IMR-90 (cell line): ENCODE data around the gene RAB27A. TPM values are rescaled to one million over a fixed set of nuclear protein-coding genes. Genes with fewer than 3 reads are reported as not detected.
A peak's percentile ranks its signal among the peaks of the same experiment; 100 is the strongest.

Experiments
- ATAC-seq: fragments of 200-7000 bp; cut with Tn5 transposase; 2 replicates; pipeline ENCODE4 v1.9.1; 2020; ENCODE audit warnings: low read depth, mild to moderate bottlenecking, moderate library complexity
- BruUV-seq: library from RNA; stranded (reverse); fragments of 400-500 nt; replicated peaks from 2 replicates; lab custom pipeline; 2021; lab: Mats Ljungman, UMichigan
- CTCF ChIA-PET: fragments of 300-600 bp; formaldehyde crosslinking; extraction: SDS; loops from one replicate; lab custom pipeline; 2021; ENCODE audit warnings: antibody characterized with exemption; lab: Yijun Ruan, JAX
- POLR2A ChIA-PET: fragments of 300-600 bp; sonication (Branson Sonifier 250); formaldehyde crosslinking; loops from one replicate; lab custom pipeline; 2022; ENCODE audit warnings: antibody characterized with exemption; ENCODE audit not compliant: unreplicated experiment; lab: Charles Lee
- DNase-seq: peaks from one replicate; pipeline ENCODE4 v3.0.0; 2013
- H2AFZ ChIP-seq: replicated peaks from 2 replicates; pipeline ENCODE3; 2013; ENCODE audit warnings: low read length, mild to moderate bottlenecking; ENCODE audit not compliant: poor library complexity
- H2AK5ac ChIP-seq: 2 replicates; pipeline ENCODE4 v1.6.1; 2013; ENCODE audit warnings: low read depth, low read length, inconsistent platforms
- H2AK9ac ChIP-seq: replicated peaks from 2 replicates; pipeline ENCODE3; 2013; ENCODE audit warnings: mild to moderate bottlenecking, low read depth, low read length, moderate library complexity; ENCODE audit not compliant: poor library complexity
- H2BK120ac ChIP-seq: 2 replicates; pipeline ENCODE4 v1.6.1; 2013; ENCODE audit warnings: low read depth, low read length, inconsistent platforms
- H2BK15ac ChIP-seq: 3 replicates; pipeline ENCODE4 v1.6.1; 2013; ENCODE audit warnings: low read depth, low read length, inconsistent platforms
- H2BK20ac ChIP-seq: 2 replicates; pipeline ENCODE4 v1.6.1; 2013; ENCODE audit warnings: low read depth, mild to moderate bottlenecking, inconsistent platforms, low read length, moderate library complexity
- H2BK5ac ChIP-seq: 2 replicates; pipeline ENCODE4 v1.6.1; 2013; ENCODE audit warnings: mild to moderate bottlenecking, low read depth, low read length, inconsistent platforms; ENCODE audit not compliant: poor library complexity, severe bottlenecking
- H3K14ac ChIP-seq: replicated peaks from 2 replicates; pipeline ENCODE4 v1.6.1; 2013; ENCODE audit warnings: low read depth, low read length, inconsistent platforms
- H3K18ac ChIP-seq: 2 replicates; pipeline ENCODE4 v1.6.1; 2013; ENCODE audit warnings: low read depth, low read length, control low read depth
- H3K23ac ChIP-seq: 2 replicates; pipeline ENCODE4 v1.6.1; 2013; ENCODE audit warnings: low read depth, low read length, inconsistent platforms
- H3K27ac ChIP-seq: 2 replicates; pipeline ENCODE4 v1.5.1; 2013; ENCODE audit warnings: mild to moderate bottlenecking, control low read depth, low read length; ENCODE audit not compliant: insufficient read depth
- H3K27me3 ChIP-seq: 2 replicates; pipeline ENCODE4 v1.6.1; 2013; ENCODE audit warnings: low read length; ENCODE audit not compliant: control insufficient read depth, insufficient read depth
- H3K36me3 ChIP-seq: 2 replicates; pipeline ENCODE4 v1.6.1; 2013; ENCODE audit warnings: low read length, mixed read lengths; ENCODE audit not compliant: control insufficient read depth, insufficient read depth
- H3K4ac ChIP-seq: 2 replicates; pipeline ENCODE4 v1.6.1; 2013; ENCODE audit warnings: low read depth, low read length, inconsistent platforms
- H3K4me1 ChIP-seq: 2 replicates; pipeline ENCODE4 v1.6.1; 2013; ENCODE audit warnings: low read length, mixed read lengths; ENCODE audit not compliant: control insufficient read depth, insufficient read depth
- H3K4me2 ChIP-seq: 2 replicates; pipeline ENCODE4 v1.6.1; 2013; ENCODE audit warnings: low read depth, mild to moderate bottlenecking, control low read depth, low read length, moderate library complexity
- H3K4me3 ChIP-seq: 2 replicates; pipeline ENCODE4 v1.5.1; 2013; ENCODE audit warnings: low read depth, mild to moderate bottlenecking, control low read depth, low read length, moderate library complexity; ENCODE audit not compliant: insufficient read depth
- H3K56ac ChIP-seq: 2 replicates; pipeline ENCODE4 v1.6.1; 2013; ENCODE audit warnings: low read length, inconsistent platforms; ENCODE audit not compliant: insufficient read depth; ENCODE audit errors: extremely low read depth
- H3K79me1 ChIP-seq, 2 experiments: 2 replicates each; pipeline ENCODE4 v1.6.1; 2013; ENCODE audit warnings: low read length in 2 of 2, inconsistent platforms in 1 of 2, low read depth in 1 of 2
- H3K9ac ChIP-seq: 2 replicates; pipeline ENCODE4 v1.6.1; 2013; ENCODE audit warnings: low read depth, low read length, control low read depth
- H3K9me1 ChIP-seq: 2 replicates; pipeline ENCODE4 v1.6.1; 2013; ENCODE audit warnings: low read length, inconsistent platforms; ENCODE audit not compliant: insufficient read depth
- H3K9me3 ChIP-seq: 2 replicates; pipeline ENCODE4 v1.6.1; 2013; ENCODE audit warnings: low read length; ENCODE audit not compliant: control insufficient read depth, insufficient read depth
- H4K20me1 ChIP-seq: 2 replicates; pipeline ENCODE4 v1.6.1; 2013; ENCODE audit warnings: low read length, inconsistent platforms; ENCODE audit not compliant: insufficient read depth
- H4K5ac ChIP-seq: 2 replicates; pipeline ENCODE4 v1.6.1; 2013; ENCODE audit warnings: mild to moderate bottlenecking, low read depth, low read length, control low read depth
- H4K8ac ChIP-seq, 2 experiments: 2 replicates each; pipeline ENCODE4 v1.6.1; 2013; ENCODE audit warnings: low read depth in 2 of 2, low read length in 2 of 2, control low read depth in 1 of 2, inconsistent platforms in 1 of 2
- H4K91ac ChIP-seq: 2 replicates; pipeline ENCODE4 v1.6.1; 2013; ENCODE audit warnings: low read depth, low read length, inconsistent platforms; ENCODE audit not compliant: insufficient read depth
- CHD1 ChIP-seq: IDR thresholded peaks from 2 replicates; pipeline ENCODE4 v1.6.1; 2012; ENCODE audit warnings: low read depth, low read length, improper control_type of control experiment
- CTCF ChIP-seq: conservative IDR thresholded peaks from 2 replicates; pipeline ENCODE4 v1.5.1; 2012; ENCODE audit warnings: mild to moderate bottlenecking, low read depth, low read length, improper control_type of control experiment
- ELK1 ChIP-seq: fragments of 150-350 bp; IDR thresholded peaks from 2 replicates; pipeline ENCODE4 v1.6.1; 2016; ENCODE audit warnings: low read depth, mild to moderate bottlenecking, low read length, moderate library complexity, borderline replicate concordance
- MXI1 ChIP-seq: IDR thresholded peaks from 2 replicates; pipeline ENCODE4 v1.6.1; 2012; ENCODE audit warnings: low read depth, mild to moderate bottlenecking, low read length, moderate library complexity, borderline replicate concordance
- RAD21 ChIP-seq: IDR thresholded peaks from 2 replicates; pipeline ENCODE4 v1.6.1; 2012; ENCODE audit warnings: low read length, improper control_type of control experiment
- SMC3 ChIP-seq: fragments of 150-350 bp; IDR thresholded peaks from 2 replicates; pipeline ENCODE4 v1.6.1; 2016; ENCODE audit warnings: low read depth, mild to moderate bottlenecking, antibody characterized with exemption, low read length, moderate library complexity
- WGBS, 2 experiments: methylation state at CpG; one replicate each; pipeline versions ENCODE4 v1.1.5 to v1.1.7; 2013; ENCODE audit warnings: missing lambda C conversion rate in 2 of 2; ENCODE audit not compliant: insufficient read length in 1 of 2; ENCODE audit errors: extremely low coverage in 2 of 2; 5-methylcytosine and 5-hydroxymethylcytosine counted together
- dilution Hi-C: fragments of 300-500 bp; cut with HindIII; formaldehyde crosslinking; loops from one replicate; pipeline ENCODE4 v1.14.3; 2018; ENCODE audit warnings: low sequenced_read_pairs; ENCODE audit not compliant: unreplicated experiment
- in situ Hi-C: fragments of 300-500 bp; cut with MboI; formaldehyde crosslinking; loops from 3 replicates; pipeline ENCODE4 v1.14.3; 2019; ENCODE audit warnings: low sequenced_read_pairs, inconsistent platforms, mixed read lengths
- intact Hi-C: fragments of 100-400 bp; cut with micrococcal nuclease; formaldehyde crosslinking; loops from 2 replicates; pipeline ENCODE4 v1.10.0; 2022
- polyA plus RNA-seq, 3 experiments: library from polyadenylated mRNA; depleted of rRNA; stranded (reverse); fragments of >200 nt; gene quantifications; 2 replicates each; pipeline ENCODE4 v1.2.3, GENCODE V29; 2012; ENCODE audit warnings: low replicate concordance in 1 of 3
- total RNA-seq: library from RNA; depleted of rRNA; stranded (reverse); fragments of >200 nt; gene quantifications from 2 replicates; pipeline ENCODE4 v1.2.3, GENCODE V29; 2012

The RAB27A gene
- total and polyA plus RNA-seq, 2 of the 4 experiments (the other 2 are of a cell fraction) = 4.8 to 13.7 TPM

GRCh38 chr15:55168350-55168974, 121.2 kb downstream of the RAB27A start:
- ChIA-PET CTCF (interaction anchor here (0.5 to 1.3 kb wide), 5 partner anchors 8 to 52 kb away, joined by 3 to 5 read pairs (median 4); no protein-coding TSS in a partner anchor), POLR2A (no interaction called here)
- Histone ChIP-seq H3K56ac (no peak overlapping the region), H3K4me2 (no peak overlapping the region), H3K18ac (no peak overlapping the region), H3K4me3 (no peak overlapping the region), H2BK20ac (no peak overlapping the region), H2BK5ac (no peak overlapping the region), H3K36me3 (no peaks in the 10 kb centered on the region), H3K23ac (no peak overlapping the region), H3K4me1 (no peaks in the 10 kb centered on the region), H2BK15ac (no peak overlapping the region), H3K9ac (no peak overlapping the region), H3K27ac (no peak overlapping the region), H3K9me3 (no peaks in the 10 kb centered on the region), H2AFZ (no peak overlapping the region), H4K5ac (no peak overlapping the region), H4K20me1 (no peaks in the 10 kb centered on the region), H4K91ac (no peak overlapping the region), H3K4ac (no peak overlapping the region), H2BK120ac (no peak overlapping the region), H3K9me1 (no peaks in the 10 kb centered on the region), H3K27me3 (no peaks in the 10 kb centered on the region), H4K8ac (no peak overlapping the region), H3K79me1 (no peaks in the 10 kb centered on the region), H2AK5ac (no peak overlapping the region), H3K14ac (no peak overlapping the region), H2AK9ac (peak overlapping the region; percentile 7)
- TF ChIP-seq CTCF (peak; percentile 70), RAD21 (peak; percentile 49), CHD1 (no peak), SMC3 (peak; percentile 47), MXI1 (no peak), ELK1 (no peak)
- in situ Hi-C loops (no loop called here), dilution Hi-C loops (no loop called here), intact Hi-C loops (loop anchor here (1.0 to 10.0 kb wide), 2 partner anchors 1094 to 1205 kb away; no protein-coding TSS in a partner anchor)
- ATAC-seq (peak; percentile 97), DNase-seq (peak; percentile 67)
- no CpG with 5 or more reads among the region's 11 CpGs for WGBS, 2 experiments
- no TSS peak for BruUV-seq
